Measurements from ENCODE around the gene B4GALT7.
A peak's percentile ranks its signal among the peaks of the same experiment; 100 is the strongest.
"Not testable (repeated sequence)": the region's sequence is repeated elsewhere in the genome, so short reads cannot be mapped to it uniquely, and the experiment has no call there.

The B4GALT7 gene

GRCh38 chr5:177599731-177600507 lies at the start of gene B4GALT7:
Gene B4GALT7, plus strand, starts transcription at chr5:177600132. Its CDS starts 79 bp downstream, at chr5:177600211.
- peak; percentile 82 for DNase-seq

- no peak for DNase-seq
Measured at GRCh38 chr5:177552839-177553455, 47.0 kb upstream of the B4GALT7 start.

- peak; percentile 27 for DNase-seq
Measured at GRCh38 chr5:177553671-177554429, 46.1 kb upstream of the B4GALT7 start.

- peak; percentile 84 for DNase-seq
Measured at GRCh38 chr5:177554474-177555111, 45.3 kb upstream of the B4GALT7 start, which contains the start of gene FAM193B. Gene FAM193B, minus strand, starts transcription at chr5:177554563. Its CDS starts 105 bp downstream, at chr5:177554458.

- DNase-seq = no peak
Measured at GRCh38 chr5:177555228-177555627, 44.7 kb upstream of the B4GALT7 start.

GRCh38 chr5:177555665-177556064 lies 44.3 kb upstream of the B4GALT7 start:
- DNase-seq = no peak

- no peak for DNase-seq
Measured at GRCh38 chr5:177557041-177557647, 42.8 kb upstream of the B4GALT7 start.

- DNase-seq = no peak
Measured at GRCh38 chr5:177557796-177558195, 42.1 kb upstream of the B4GALT7 start.

GRCh38 chr5:177559446-177559941 lies 40.4 kb upstream of the B4GALT7 start:
- not testable (repeated sequence) for DNase-seq

GRCh38 chr5:177565046-177565445 lies 34.9 kb upstream of the B4GALT7 start:
- DNase-seq = no peak

GRCh38 chr5:177568326-177568725 lies 31.6 kb upstream of the B4GALT7 start:
- no peak for DNase-seq

GRCh38 chr5:177569894-177570293 lies 30.0 kb upstream of the B4GALT7 start:
- no peak for DNase-seq

GRCh38 chr5:177575488-177575887 lies 24.4 kb upstream of the B4GALT7 start:
- no peak for DNase-seq

- no peak for DNase-seq
Measured at GRCh38 chr5:177576169-177576568, 23.8 kb upstream of the B4GALT7 start.

- DNase-seq = no peak
Measured at GRCh38 chr5:177578316-177578715, 21.6 kb upstream of the B4GALT7 start.

- DNase-seq = no peak
Measured at GRCh38 chr5:177588413-177588909, 11.5 kb upstream of the B4GALT7 start.

- DNase-seq = no peak
Measured at GRCh38 chr5:177590406-177590805, 9.5 kb upstream of the B4GALT7 start.

- no peak for DNase-seq
Measured at GRCh38 chr5:177591690-177592009, 8.3 kb upstream of the B4GALT7 start.

- DNase-seq = peak; percentile 82
Measured at GRCh38 chr5:177592010-177592834, 7.7 kb upstream of the B4GALT7 start, which contains the start of gene TMED9. Gene TMED9, plus strand, starts transcription at chr5:177592203. Its CDS starts 12 bp downstream, at chr5:177592215.

GRCh38 chr5:177592905-177593304 lies 7.0 kb upstream of the B4GALT7 start:
- no peak for DNase-seq

GRCh38 chr5:177593511-177593910 lies 6.4 kb upstream of the B4GALT7 start:
- no peak for DNase-seq

All from GDM1 (cell line).